Breast epithelium (tissue), 3 donors: Measurements from ENCODE around the gene U2AF1L4.

Experiments used
- CTCF ChIP-seq, 3 donors: fragments of 450-650 bp; IDR thresholded peaks; one replicate each; pipeline ENCODE4 v1.5.1; 2016 to 2017; ENCODE audit warnings: antibody characterized with exemption in 3 of 3, mild to moderate bottlenecking in 3 of 3, moderate library complexity in 3 of 3
- POLR2A ChIP-seq: fragments of 450-650 bp; IDR thresholded peaks from one replicate; pipeline ENCODE4 v1.6.1; 2016; ENCODE audit warnings: antibody characterized with exemption, mild to moderate bottlenecking, moderate library complexity

DNA sequence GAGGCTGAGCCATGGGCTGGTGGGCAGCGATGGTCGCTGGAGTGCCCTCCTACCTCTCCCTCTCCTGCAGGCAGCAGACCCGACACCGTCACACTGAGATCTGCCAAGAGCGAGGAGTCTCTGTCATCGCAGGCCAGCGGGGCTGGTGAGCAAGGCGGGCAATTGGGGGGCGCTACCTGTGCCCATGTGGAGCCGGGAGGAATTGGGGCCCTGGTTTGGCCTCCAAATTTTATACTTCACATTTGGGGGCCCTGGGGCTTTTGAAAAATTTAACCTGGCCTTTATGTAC, 40.1 kb upstream of the U2AF1L4 start:
- TF ChIP-seq CTCF (IDR thresholded peaks at IDR 0.05) (no peak), POLR2A (no peak)
